Heart left ventricle (tissue), 16 donors: ENCODE results near the gene ATP2B2. TPM values are rescaled to one million over a fixed set of nuclear protein-coding genes. Genes with fewer than 3 reads are reported as not detected.

Experiments used
- ATAC-seq, 4 donors: fragments of 200-7000 bp; cut with Tn5 transposase; one replicate each; pipeline ENCODE4 v1.9.1; 2020 to 2022; ENCODE audit warnings: moderate library complexity in 4 of 4, mild to moderate bottlenecking in 3 of 4, moderate number of reproducible peaks in 1 of 4
- DNase-seq, 5 donors: peaks; one replicate each; pipeline ENCODE4 v3.0.0-alpha.2; 2020
- H3K27ac ChIP-seq, 12 donors: fragments of 200-600 bp; sonication (generic) in 4 of 12; one replicate each; pipeline versions ENCODE4 v1.5.0 to v1.8.0; 2016 to 2022; ENCODE audit warnings: mild to moderate bottlenecking in 2 of 12
- H3K27me3 ChIP-seq, 9 donors: fragments of 200-600 bp; sonication (generic) in 2 of 9; one replicate each; pipeline versions ENCODE4 v1.5.1 to v1.8.0; 2016 to 2022; ENCODE audit warnings: mild to moderate bottlenecking in 3 of 9
- H3K36me3 ChIP-seq, 9 donors: fragments of 200-600 bp; sonication (generic) in 2 of 9; one replicate each; pipeline versions ENCODE4 v1.5.0 to v1.8.0; 2018 to 2022; ENCODE audit warnings: mild to moderate bottlenecking in 2 of 9
- H3K4me1 ChIP-seq, 12 donors: fragments of 200-600 bp; sonication (generic) in 4 of 12; one replicate each; pipeline versions ENCODE4 v1.5.0 to v1.8.0; 2016 to 2022; ENCODE audit warnings: mild to moderate bottlenecking in 3 of 12
- H3K4me3 ChIP-seq, 12 donors: fragments of 200-600 bp; sonication (generic) in 4 of 12; one replicate each; pipeline versions ENCODE4 v1.5.0 to v1.8.0; 2017 to 2022; ENCODE audit warnings: mild to moderate bottlenecking in 9 of 12, moderate library complexity in 4 of 12
- H3K9me3 ChIP-seq, 12 donors: fragments of 200-600 bp; sonication (generic) in 4 of 12; one replicate each; pipeline versions ENCODE4 v1.5.0 to v1.8.0; 2016 to 2022; ENCODE audit warnings: mild to moderate bottlenecking in 1 of 12
- CTCF ChIP-seq, 12 donors: fragments of 200-600 bp; sonication (generic) in 4 of 12; IDR thresholded peaks; one replicate each; pipeline versions ENCODE4 v1.5.0 to v1.8.0; 2018 to 2022; ENCODE audit warnings: antibody characterized with exemption in 12 of 12, mild to moderate bottlenecking in 5 of 12
- POLR2A ChIP-seq, 2 donors: fragments of 450-650 bp; IDR thresholded peaks; one replicate each; pipeline ENCODE4 v1.6.1; 2017; ENCODE audit warnings: antibody characterized with exemption in 2 of 2, mild to moderate bottlenecking in 2 of 2, moderate library complexity in 2 of 2
- WGBS, 4 donors: extraction: QIAGEN DNeasy Blood & Tissue Kit in 2 of 4; methylation state at CpG; one replicate each; pipeline versions ENCODE4 v1.1.5 to v1.1.7; 2013 to 2018; 5-methylcytosine and 5-hydroxymethylcytosine counted together
- intact Hi-C, 10 donors: fragments of 100-400 bp; cut with DNase I; formaldehyde crosslinking; loops; one replicate each; pipeline versions ENCODE4 v1.11.1 to v1.14.2; 2022
- polyA plus RNA-seq, 2 donors: library from polyadenylated mRNA; stranded (reverse); fragments of 200-250 nt; gene quantifications; one replicate each; pipeline ENCODE4 v1.2.3, GENCODE V29; 2013
- total RNA-seq, 9 donors: library from RNA; depleted of rRNA in 2 of 9; stranded (reverse); fragments of >200 nt in 2 of 9; fragmentation: NEBNext Ultra II Directional in 3 of 9; extraction: Animal tissue kit (Norgen Biotek cat#: 25700) in 3 of 9; gene quantifications; one replicate each; pipeline versions ENCODE4 v1.1.0 to v1.2.4, GENCODE V29; 2016 to 2023
- donor health status: ischemic (EF 13 %, LVEDD 7.1; RV severe dilation, severe dysfunction).
- donor health status: healthy with polysubstance abuse.
- donor health status: DM: no; HTN: yes; CAD: no.
- donor health status: DM: no; HTN: no; CAD: no.
- donor health status: ischemic (EF 25% LVEDD 6.9; RV normal size, moderate dysfunction).
- donor health status: ischemic (EF 25% LVEDD 5.7; RV mildly dilated, moderate dysfunction).
- donor health status: healthy.
- donor health status: DM: yes; HTN: yes; CAD: no.
- donor health status: ischemic (EF 35%, LVEDD 5.7; RV mildly dilated, moderate dysfunction).
- donor health status: nonischemic (EF 11% LVEDD 7.7; RV severe dilation, severe dysfunction).
- donor health status: DM: yes; HTN: yes; CAD: no.
- donor health status: PGD.
- donor health status: ischemic (EF 29% LVEDD 5.4; RV normal size, mild dysfunction).
- donor health status: nonischemic (EF 23%, LVEDD 6.1; RV moderate dilation, normal function).

The ATP2B2 gene
- total and polyA plus RNA-seq, 11 donors, result 0.01 to 0.35 (median 0.12) TPM; not detected in 3

- no peak for ATAC-seq
These were observed 61.3 kb downstream of the ATP2B2 start for GRCh38 chr3:10444110-10444429.

GRCh38 chr3:10443272-10444109, 61.9 kb downstream of the ATP2B2 start:
- H3K27me3 ChIP-seq, result peaks cover 0 to 17% (median 4%) of the 10 kb centered on the region in 9 donors
- no peaks in the 10 kb centered on the region for H3K36me3 ChIP-seq
- ATAC-seq (no peak), DNase-seq (no peak)
- intact Hi-C loops, result no loop called here
- H3K4me1 ChIP-seq, result peaks cover 0 to 5% (median 0%) of the 10 kb centered on the region in 12 donors
- H3K27ac ChIP-seq, result no peak overlapping the region
- no peaks in the 10 kb centered on the region for H3K9me3 ChIP-seq
- TF ChIP-seq POLR2A (IDR thresholded peaks at IDR 0.05) (no peak), CTCF (IDR thresholded peaks at IDR 0.05) (no peak)
- no peak overlapping the region for H3K4me3 ChIP-seq
- WGBS, 4 donors, result 83 to 88% (median 84%) methylated on average over 15 of the region's 15 CpGs

More at GRCh38 chr3:10444110-10444429, 61.3 kb downstream of the ATP2B2 start:
- intact Hi-C loops, result no loop called here
- Histone ChIP-seq H3K9me3 (no peaks in the 10 kb centered on the region), H3K36me3 (no peaks in the 10 kb centered on the region), H3K4me3 (no peak overlapping the region), H3K4me1 (no peaks in the 10 kb centered on the region), H3K27me3 (peaks cover 0 to 17% (median 4%) of the 10 kb centered on the region in 9 donors), H3K27ac (no peak overlapping the region)
- TF ChIP-seq CTCF (IDR thresholded peaks at IDR 0.05) (no peak), POLR2A (IDR thresholded peaks at IDR 0.05) (no peak)
- no peak for DNase-seq
- 84 to 86% (median 86%) methylated on average over 10 of the region's 10 CpGs for WGBS, 4 donors

- DNase-seq (no peak), ATAC-seq (no peak)
- intact Hi-C loops, result no loop called here
- no peaks in the 10 kb centered on the region for H3K36me3 ChIP-seq
- WGBS, 4 donors, result 68 to 76% (median 72%) methylated on average over 10 of the region's 10 CpGs
- H3K27ac ChIP-seq, result no peak overlapping the region
- no peak overlapping the region for H3K4me3 ChIP-seq
- no peak for TF ChIP-seq CTCF (IDR thresholded peaks at IDR 0.05)
- TF ChIP-seq POLR2A (IDR thresholded peaks at IDR 0.05), result no peak
- no peaks in the 10 kb centered on the region for H3K9me3 ChIP-seq
- H3K27me3 ChIP-seq, result peaks cover 0 to 17% (median 4%) of the 10 kb centered on the region in 9 donors
- peaks cover 0 to 14% (median 0%) of the 10 kb centered on the region in 12 donors for H3K4me1 ChIP-seq
These were observed 63.1 kb downstream of the ATP2B2 start for GRCh38 chr3:10442151-10442795.

- Histone ChIP-seq H3K27ac (no peak overlapping the region), H3K4me3 (no peak overlapping the region), H3K4me1 (peaks cover 0 to 14% (median 0%) of the 10 kb centered on the region in 12 donors), H3K9me3 (no peaks in the 10 kb centered on the region), H3K27me3 (peaks cover 0 to 10% (median 4%) of the 10 kb centered on the region in 9 donors), H3K36me3 (no peaks in the 10 kb centered on the region)
- TF ChIP-seq CTCF (IDR thresholded peaks at IDR 0.05) (no peak), POLR2A (IDR thresholded peaks at IDR 0.05) (no peak)
- DNase-seq (no peak), ATAC-seq (no peak)
- 61 to 78% (median 74%) methylated on average over 5 of the region's 5 CpGs for WGBS, 4 donors
- intact Hi-C loops, result no loop called here
These were observed 64.7 kb downstream of the ATP2B2 start for GRCh38 chr3:10440684-10441083.
